ENCODE measurements around the gene KLHL3.

DNA sequence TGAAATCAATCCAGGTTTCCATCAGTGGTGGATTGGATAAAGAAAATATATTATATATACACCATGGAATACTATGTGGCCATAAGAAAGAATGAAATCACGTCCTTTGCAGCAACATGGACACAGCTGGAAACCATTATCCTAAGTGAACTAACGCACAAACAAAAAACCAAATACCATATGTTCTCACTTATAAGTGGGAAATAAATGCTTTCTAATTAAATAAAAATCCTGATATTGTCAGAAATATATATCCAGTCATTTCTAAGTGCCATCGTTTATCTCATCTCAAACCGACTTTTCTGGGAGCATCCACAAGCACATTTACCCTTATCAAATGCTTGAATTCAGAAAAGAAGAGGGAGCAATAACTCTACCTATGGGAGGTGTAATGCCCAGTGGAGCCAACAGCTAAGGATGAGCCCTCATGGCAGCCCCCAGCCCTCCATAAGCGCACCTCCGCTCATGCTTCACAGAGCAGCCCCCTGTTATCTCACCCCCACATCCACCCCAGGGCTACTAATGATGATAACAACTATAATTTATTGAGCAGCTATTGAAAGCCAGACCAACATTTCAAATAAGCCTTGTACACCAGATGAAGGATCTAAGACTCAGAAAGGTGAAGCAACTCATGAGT, 135.0 kb downstream of the KLHL3 start:
- no peak for TF ChIP-seq CTCF (conservative IDR thresholded peaks at IDR 0.05)
- no peak for TF ChIP-seq EZH2 (IDR thresholded peaks at IDR 0.05; ENCODE audit: low read depth)

Measured in PC-9 (cell line).